ENCODE measurements around the gene ABCG5.

The ABCG5 gene

GRCh38 chr2:43819491-43820163 is 19.0 kb downstream of the ABCG5 start:
- no peak overlapping the region for H3K4me2 ChIP-seq (ENCODE audit: low read depth, low read length)
- H3K4me1 ChIP-seq (ENCODE audit: low read length), result no peaks in the 10 kb centered on the region
- no peaks in the 10 kb centered on the region for H3K9me2 ChIP-seq (replicated peaks; ENCODE audit: insufficient read depth, low read length)
- H3K27me3 ChIP-seq (replicated peaks; ENCODE audit: insufficient read depth, low read length), result no peaks in the 10 kb centered on the region
- H3K79me2 ChIP-seq (ENCODE audit: low read length), result no peaks in the 10 kb centered on the region
- TF ChIP-seq EZH2 (optimal IDR thresholded peaks at IDR 0.05; ENCODE audit: low read depth, low read length), result no peak
- no peak for TF ChIP-seq CTCF (IDR thresholded peaks at IDR 0.05; ENCODE audit: low read length)
- TF ChIP-seq EZH2phosphoT487 (IDR thresholded peaks at IDR 0.05; ENCODE audit: low read length), result no peak
- DNase-seq, result no peak
- no peak overlapping the region for H3K27ac ChIP-seq (ENCODE audit: low read length)
- no peaks in the 10 kb centered on the region for H4K20me1 ChIP-seq (ENCODE audit: insufficient read depth, low read length)
- H3F3A ChIP-seq (ENCODE audit: insufficient read depth, low read length), result no peaks in the 10 kb centered on the region
- no peaks in the 10 kb centered on the region for H3K36me3 ChIP-seq (replicated peaks; ENCODE audit: insufficient read depth, low read length)
- no peak overlapping the region for H2AFZ ChIP-seq (ENCODE audit: low read length)
- no peak overlapping the region for H3K4me3 ChIP-seq (ENCODE audit: low read length)
- no peak overlapping the region for H3K9ac ChIP-seq (ENCODE audit: low read length)
- no peaks in the 10 kb centered on the region for H3K9me3 ChIP-seq (replicated peaks; ENCODE audit: insufficient read depth, low read length)

GRCh38 chr2:43818761-43819160 is 19.9 kb downstream of the ABCG5 start:
- Histone ChIP-seq H3F3A (ENCODE audit: insufficient read depth, low read length) (no peaks in the 10 kb centered on the region), H3K4me2 (ENCODE audit: low read depth, low read length) (no peak overlapping the region), H3K9me2 (replicated peaks; ENCODE audit: insufficient read depth, low read length) (no peaks in the 10 kb centered on the region), H3K27me3 (replicated peaks; ENCODE audit: insufficient read depth, low read length) (no peaks in the 10 kb centered on the region), H3K9ac (ENCODE audit: low read length) (no peak overlapping the region), H3K36me3 (replicated peaks; ENCODE audit: insufficient read depth, low read length) (no peaks in the 10 kb centered on the region), H2AFZ (ENCODE audit: low read length) (no peak overlapping the region), H3K9me3 (replicated peaks; ENCODE audit: insufficient read depth, low read length) (no peaks in the 10 kb centered on the region), H3K4me1 (ENCODE audit: low read length) (no peaks in the 10 kb centered on the region), H3K27ac (ENCODE audit: low read length) (no peak overlapping the region), H3K79me2 (ENCODE audit: low read length) (no peaks in the 10 kb centered on the region), H4K20me1 (ENCODE audit: insufficient read depth, low read length) (no peaks in the 10 kb centered on the region), H3K4me3 (ENCODE audit: low read length) (no peak overlapping the region)
- no peak for DNase-seq
- no peak for TF ChIP-seq EZH2phosphoT487 (IDR thresholded peaks at IDR 0.05; ENCODE audit: low read length)
- TF ChIP-seq CTCF (IDR thresholded peaks at IDR 0.05; ENCODE audit: low read length), result no peak
- TF ChIP-seq EZH2 (optimal IDR thresholded peaks at IDR 0.05; ENCODE audit: low read depth, low read length), result no peak

GRCh38 chr2:43814711-43815110 is 23.9 kb downstream of the ABCG5 start:
- no peak for TF ChIP-seq EZH2 (optimal IDR thresholded peaks at IDR 0.05; ENCODE audit: low read depth, low read length)
- TF ChIP-seq CTCF (IDR thresholded peaks at IDR 0.05; ENCODE audit: low read length), result no peak
- no peak for TF ChIP-seq EZH2phosphoT487 (IDR thresholded peaks at IDR 0.05; ENCODE audit: low read length)
- no peak for DNase-seq
- no peaks in the 10 kb centered on the region for H3F3A ChIP-seq (ENCODE audit: insufficient read depth, low read length)
- no peaks in the 10 kb centered on the region for H3K36me3 ChIP-seq (replicated peaks; ENCODE audit: insufficient read depth, low read length)
- H3K4me3 ChIP-seq (ENCODE audit: low read length), result no peak overlapping the region
- no peaks in the 10 kb centered on the region for H3K27me3 ChIP-seq (replicated peaks; ENCODE audit: insufficient read depth, low read length)
- H3K9ac ChIP-seq (ENCODE audit: low read length), result no peak overlapping the region
- H2AFZ ChIP-seq (ENCODE audit: low read length), result no peak overlapping the region
- no peaks in the 10 kb centered on the region for H3K9me2 ChIP-seq (replicated peaks; ENCODE audit: insufficient read depth, low read length)
- H4K20me1 ChIP-seq (ENCODE audit: insufficient read depth, low read length), result no peaks in the 10 kb centered on the region
- H3K27ac ChIP-seq (ENCODE audit: low read length), result no peak overlapping the region
- H3K4me2 ChIP-seq (ENCODE audit: low read depth, low read length), result no peak overlapping the region
- H3K4me1 ChIP-seq (ENCODE audit: low read length), result no peaks in the 10 kb centered on the region
- H3K79me2 ChIP-seq (ENCODE audit: low read length), result no peaks in the 10 kb centered on the region
- no peaks in the 10 kb centered on the region for H3K9me3 ChIP-seq (replicated peaks; ENCODE audit: insufficient read depth, low read length)

Measured in MM.1S (cell line).